NCI-H1694 (cell line): ENCODE results near the gene HNRNPM.

ENCODE experiments used
- DNase-seq: peaks from one replicate; lab custom pipeline; 2025; lab: John Stamatoyannopoulos, UW

HNRNPM gene

GRCh38 chr19:8459520-8460270 is 14.9 kb downstream of the HNRNPM start:
- no peak for DNase-seq

GRCh38 chr19:8460516-8461298 is 15.9 kb downstream of the HNRNPM start:
- no peak for DNase-seq

- no peak for DNase-seq
Measured at GRCh38 chr19:8461376-8461775, 16.6 kb downstream of the HNRNPM start.

- DNase-seq = no peak
Measured at GRCh38 chr19:8461891-8462290, 17.1 kb downstream of the HNRNPM start.

- DNase-seq = no peak
Measured at GRCh38 chr19:8462571-8462970, 17.8 kb downstream of the HNRNPM start.

- DNase-seq = no peak
Measured at GRCh38 chr19:8463365-8463764, 18.6 kb downstream of the HNRNPM start.

GRCh38 chr19:8466018-8466417 is 21.2 kb downstream of the HNRNPM start:
- DNase-seq = no peak

GRCh38 chr19:8468124-8468523 is 23.3 kb downstream of the HNRNPM start:
- no peak for DNase-seq

GRCh38 chr19:8468761-8469373 is 24.1 kb downstream of the HNRNPM start:
- DNase-seq = no peak

GRCh38 chr19:8469613-8470368 is 25.0 kb downstream of the HNRNPM start:
- DNase-seq = no peak

GRCh38 chr19:8473648-8474476 is 29.1 kb downstream of the HNRNPM start:
- no peak for DNase-seq

GRCh38 chr19:8475005-8475404 is 30.2 kb downstream of the HNRNPM start:
- DNase-seq = no peak

GRCh38 chr19:8476524-8476923 is 31.7 kb downstream of the HNRNPM start:
- DNase-seq = no peak

- no peak for DNase-seq
Measured at GRCh38 chr19:8477889-8478288, 33.1 kb downstream of the HNRNPM start.

GRCh38 chr19:8478598-8478997 is 33.8 kb downstream of the HNRNPM start:
- no peak for DNase-seq

GRCh38 chr19:8481201-8481600 is 36.4 kb downstream of the HNRNPM start:
- no peak for DNase-seq

GRCh38 chr19:8481616-8482015 is 36.8 kb downstream of the HNRNPM start:
- DNase-seq = no peak

- DNase-seq = no peak
Measured at GRCh38 chr19:8482696-8483095, 37.9 kb downstream of the HNRNPM start.

- no peak for DNase-seq
Measured at GRCh38 chr19:8483165-8483564, 38.4 kb downstream of the HNRNPM start.

- DNase-seq = no peak
Measured at GRCh38 chr19:8484331-8484894, 39.6 kb downstream of the HNRNPM start.
